ENCODE measurements around the gene NDUFB7. TPM values are rescaled to one million over a fixed set of nuclear protein-coding genes. Genes with fewer than 3 reads are reported as not detected.

NDUFB7 gene
- total RNA-seq, 1 donor from 2014 or later, result 501 TPM

- DNase-seq, result no peak
- Histone ChIP-seq H3K9me3 (replicated peaks) (no peaks in the 10 kb centered on the region), H3K27me3 (ENCODE audit: low read depth) (no peaks in the 10 kb centered on the region), H3K27ac (replicated peaks) (peak overlapping the region; percentile 92), H3K36me3 (peaks cover 19% of the 10 kb centered on the region), H3K4me1 (peaks cover 63% of the 10 kb centered on the region), H3K4me3 (peak overlapping the region; percentile 50)
- intact Hi-C loops (cut with micrococcal nuclease), result no loop called here
- TF ChIP-seq, protein P1, sequence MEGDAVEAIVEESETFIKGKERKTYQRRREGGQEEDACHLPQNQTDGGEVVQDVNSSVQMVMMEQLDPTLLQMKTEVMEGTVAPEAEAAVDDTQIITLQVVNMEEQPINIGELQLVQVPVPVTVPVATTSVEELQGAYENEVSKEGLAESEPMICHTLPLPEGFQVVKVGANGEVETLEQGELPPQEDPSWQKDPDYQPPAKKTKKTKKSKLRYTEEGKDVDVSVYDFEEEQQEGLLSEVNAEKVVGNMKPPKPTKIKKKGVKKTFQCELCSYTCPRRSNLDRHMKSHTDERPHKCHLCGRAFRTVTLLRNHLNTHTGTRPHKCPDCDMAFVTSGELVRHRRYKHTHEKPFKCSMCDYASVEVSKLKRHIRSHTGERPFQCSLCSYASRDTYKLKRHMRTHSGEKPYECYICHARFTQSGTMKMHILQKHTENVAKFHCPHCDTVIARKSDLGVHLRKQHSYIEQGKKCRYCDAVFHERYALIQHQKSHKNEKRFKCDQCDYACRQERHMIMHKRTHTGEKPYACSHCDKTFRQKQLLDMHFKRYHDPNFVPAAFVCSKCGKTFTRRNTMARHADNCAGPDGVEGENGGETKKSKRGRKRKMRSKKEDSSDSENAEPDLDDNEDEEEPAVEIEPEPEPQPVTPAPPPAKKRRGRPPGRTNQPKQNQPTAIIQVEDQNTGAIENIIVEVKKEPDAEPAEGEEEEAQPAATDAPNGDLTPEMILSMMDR (IDR thresholded peaks at IDR 0.05; ENCODE audit: borderline replicate concordance), result no peak
These were observed 8.3 kb downstream of the NDUFB7 start for GRCh38 chr19:14563590-14563926.

- peaks cover 64% of the 10 kb centered on the region for H3K4me1 ChIP-seq
These were observed 8.9 kb downstream of the NDUFB7 start for GRCh38 chr19:14562660-14563589.

GRCh38 chr19:14561847-14562351 is 10.0 kb downstream of the NDUFB7 start:
- peaks cover 65% of the 10 kb centered on the region for H3K4me1 ChIP-seq
- TF ChIP-seq, protein P1 (IDR thresholded peaks at IDR 0.05; ENCODE audit: borderline replicate concordance), result no peak
- H3K9me3 ChIP-seq (replicated peaks), result no peaks in the 10 kb centered on the region
- peaks cover 14% of the 10 kb centered on the region for H3K36me3 ChIP-seq
- H3K27me3 ChIP-seq (ENCODE audit: low read depth), result no peaks in the 10 kb centered on the region
- H3K27ac ChIP-seq (replicated peaks), result peak overlapping the region; percentile 92
- DNase-seq, result peak; percentile 57
- H3K4me3 ChIP-seq, result peak overlapping the region; percentile 50
- intact Hi-C loops (cut with micrococcal nuclease), result no loop called here

More at GRCh38 chr19:14562660-14563589, 8.9 kb downstream of the NDUFB7 start:
- no peaks in the 10 kb centered on the region for H3K9me3 ChIP-seq (replicated peaks)
- TF ChIP-seq, protein P1 (IDR thresholded peaks at IDR 0.05; ENCODE audit: borderline replicate concordance), result no peak
- peak overlapping the region; percentile 50 for H3K4me3 ChIP-seq
- intact Hi-C loops (cut with micrococcal nuclease), result no loop called here
- no peak for DNase-seq
- peaks cover 19% of the 10 kb centered on the region for H3K36me3 ChIP-seq
- no peaks in the 10 kb centered on the region for H3K27me3 ChIP-seq (ENCODE audit: low read depth)
- H3K27ac ChIP-seq (replicated peaks), result peak overlapping the region; percentile 92

DNA sequence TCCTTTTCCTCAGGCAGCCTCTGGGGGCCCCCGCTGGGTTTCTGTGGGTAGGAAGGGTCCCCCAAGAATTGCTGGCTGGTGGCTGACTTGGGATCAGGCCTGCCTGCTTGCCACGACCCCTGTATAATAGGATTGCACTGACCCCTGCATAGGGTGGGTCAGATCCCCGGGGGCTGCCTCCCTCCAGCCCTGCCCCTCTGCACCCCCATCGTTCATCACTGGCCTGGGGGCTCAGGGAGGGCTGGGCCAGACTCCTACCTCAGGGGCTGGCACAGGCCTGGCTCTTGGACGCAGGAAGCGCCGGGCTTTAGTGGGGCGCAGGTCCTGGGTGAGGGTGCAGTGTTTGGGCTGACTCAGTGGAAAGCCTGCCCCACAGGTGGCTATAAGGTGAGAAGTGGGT is 10.6 kb downstream of the NDUFB7 start:
- no peaks in the 10 kb centered on the region for H3K27me3 ChIP-seq (ENCODE audit: low read depth)
- peaks cover 13% of the 10 kb centered on the region for H3K36me3 ChIP-seq
- peaks cover 71% of the 10 kb centered on the region for H3K4me1 ChIP-seq
- TF ChIP-seq, protein P1 (IDR thresholded peaks at IDR 0.05; ENCODE audit: borderline replicate concordance), result no peak
- peak overlapping the region; percentile 92 for H3K27ac ChIP-seq (replicated peaks)
- H3K9me3 ChIP-seq (replicated peaks), result no peaks in the 10 kb centered on the region
- intact Hi-C loops (cut with micrococcal nuclease), result no loop called here
- DNase-seq, result no peak
- peak overlapping the region; percentile 50 for H3K4me3 ChIP-seq

- intact Hi-C loops (cut with micrococcal nuclease), result no loop called here
- TF ChIP-seq, protein P1 (IDR thresholded peaks at IDR 0.05; ENCODE audit: borderline replicate concordance), result no peak
- no peak for DNase-seq
- Histone ChIP-seq H3K4me3 (peak overlapping the region; percentile 60), H3K27me3 (ENCODE audit: low read depth) (no peaks in the 10 kb centered on the region), H3K36me3 (peaks cover 9% of the 10 kb centered on the region), H3K9me3 (replicated peaks) (no peaks in the 10 kb centered on the region), H3K4me1 (peaks cover 76% of the 10 kb centered on the region), H3K27ac (replicated peaks) (peak overlapping the region; percentile 92)
These were observed 11.1 kb downstream of the NDUFB7 start for GRCh38 chr19:14560776-14561108.

Data from left ventricle myocardium inferior (tissue), 1 donor.